GM12878 (cell line): Measurements from ENCODE around the gene PRDM15. TPM values are rescaled to one million over a fixed set of nuclear protein-coding genes. Genes with fewer than 3 reads are reported as not detected.

Source experiments
- ATAC-seq: fragments of 200-7000 bp; cut with Tn5 transposase; 3 replicates; pipeline ENCODE4 v1.9.1; 2020; ENCODE audit warnings: mild to moderate bottlenecking, moderate library complexity
- BruUV-seq: library from RNA; stranded (reverse); fragments of 400-500 nt; replicated peaks from 2 replicates; lab custom pipeline; 2021; lab: Mats Ljungman, UMichigan
- CTCF ChIA-PET: fragments of 300-600 bp; sonication (Branson Sonifier 250); formaldehyde crosslinking; extraction: SDS; loops from one replicate; lab custom pipeline; 2021; ENCODE audit warnings: inconsistent platforms; lab: Yijun Ruan, JAX
- POLR2A ChIA-PET: fragments of 350-600 bp; formaldehyde crosslinking; extraction: SDS; loops from one replicate; lab custom pipeline; 2021; ENCODE audit warnings: inconsistent platforms; lab: Charles Lee
- RAD21 ChIA-PET: fragments of 300-600 bp; sonication (Branson Sonifier 250); formaldehyde crosslinking; loops from one replicate; lab custom pipeline; 2023; ENCODE audit warnings: antibody characterized with exemption; ENCODE audit not compliant: unreplicated experiment; lab: Charles Lee
- SMC1A ChIA-PET: fragments of 300-600 bp; sonication (Branson Sonifier 250); formaldehyde crosslinking; loops from one replicate; lab custom pipeline; 2023; ENCODE audit not compliant: unreplicated experiment, uncharacterized antibody; lab: Charles Lee
- DNase-seq: peaks from one replicate; pipeline ENCODE4 v3.0.0-alpha.2; 2011; ENCODE audit warnings: low read depth, low spot score
- FAIRE-seq: peaks from 3 replicates; lab custom pipeline; 2011; peaks lifted over from hg19 to GRCh38; lab: Jason Lieb, UNC
- H2AFZ ChIP-seq: 2 replicates; pipeline ENCODE4 v1.6.0; 2011; ENCODE audit warnings: low read depth, low read length, control low read depth; ENCODE audit not compliant: control insufficient read depth
- H3K27ac ChIP-seq: 2 replicates; pipeline ENCODE4 v1.5.1; 2011; ENCODE audit warnings: control low read depth; ENCODE audit not compliant: control insufficient read depth, insufficient read depth
- H3K27me3 ChIP-seq, 2 experiments: replicated peaks in 1 of 2; 2 replicates each; pipeline versions ENCODE4 v1.6.0 to v1.6.1; 2011; ENCODE audit warnings: low read length in 1 of 2; ENCODE audit not compliant: control insufficient read depth in 2 of 2, insufficient read depth in 2 of 2
- H3K36me3 ChIP-seq, 2 experiments: 2 replicates each; pipeline ENCODE4 v1.5.1; 2011; ENCODE audit warnings: low read length in 1 of 2; ENCODE audit not compliant: control insufficient read depth in 2 of 2, insufficient read depth in 2 of 2
- H3K4me1 ChIP-seq: 2 replicates; pipeline ENCODE4 v1.6.1; 2011; ENCODE audit warnings: mild to moderate bottlenecking, low read length, moderate library complexity, mixed read lengths; ENCODE audit not compliant: control insufficient read depth, insufficient read depth
- H3K4me2 ChIP-seq: 2 replicates; pipeline ENCODE4 v1.6.0; 2011; ENCODE audit warnings: control low read depth; ENCODE audit not compliant: control insufficient read depth, insufficient read depth
- H3K4me3 ChIP-seq: fragments of 200-600 bp; sonication (generic); 2 replicates; pipeline ENCODE4 v1.5.1; 2016
- H3K79me2 ChIP-seq: 2 replicates; pipeline ENCODE4 v1.6.0; 2011; ENCODE audit warnings: low read length; ENCODE audit not compliant: control insufficient read depth, insufficient read depth
- H3K9ac ChIP-seq: 2 replicates; pipeline ENCODE4 v1.8.0; 2011; ENCODE audit warnings: low read length, control low read depth, mixed read lengths; ENCODE audit not compliant: control insufficient read depth, insufficient read depth
- H3K9me3 ChIP-seq: replicated peaks from 3 replicates; pipeline ENCODE4 v1.5.1; 2011; ENCODE audit warnings: mild to moderate bottlenecking, low read length; ENCODE audit not compliant: control insufficient read depth, insufficient read depth
- H4K20me1 ChIP-seq: 2 replicates; pipeline ENCODE4 v1.6.0; 2011; ENCODE audit not compliant: control insufficient read depth, insufficient read depth
- EZH2 ChIP-seq: IDR thresholded peaks from 2 replicates; pipeline ENCODE4 v1.6.1; 2012; ENCODE audit warnings: low read depth, mild to moderate bottlenecking, control low read depth, inconsistent platforms, low read length, borderline replicate concordance; ENCODE audit not compliant: control insufficient read depth
- GABPA ChIP-seq: IDR thresholded peaks from 2 replicates; pipeline ENCODE4 v1.6.1; 2014; ENCODE audit warnings: antibody characterized with exemption, low read depth, mild to moderate bottlenecking, inconsistent platforms
- MTA2 ChIP-seq: fragments of 450-650 bp; IDR thresholded peaks from 2 replicates; pipeline ENCODE4 v1.6.1; 2016; ENCODE audit warnings: low read depth, mild to moderate bottlenecking, moderate library complexity
- SMAD1 ChIP-seq: fragments of 450-650 bp; IDR thresholded peaks from 2 replicates; pipeline ENCODE4 v1.6.1; 2018; ENCODE audit warnings: mild to moderate bottlenecking, low read depth; ENCODE audit not compliant: partially characterized antibody
- WGBS: methylation state at CpG from one replicate; pipeline ENCODE4 v1.1.6; 2016; ENCODE audit warnings: low lambda C conversion rate; ENCODE audit not compliant: insufficient replicate concordance, insufficient coverage; ENCODE audit errors: missing lambda C conversion rate; 5-methylcytosine and 5-hydroxymethylcytosine counted together
- in situ Hi-C: fragments of 300-500 bp; cut with MboI; formaldehyde crosslinking; loops from 9 replicates; pipeline ENCODE4 v1.14.3; 2018; ENCODE audit warnings: mixed read lengths
- intact Hi-C: fragments of 100-400 bp; cut with micrococcal nuclease; formaldehyde crosslinking; loops from one replicate; pipeline ENCODE4 v1.14.2; 2022; ENCODE audit not compliant: unreplicated experiment
- polyA plus RNA-seq, 11 experiments: library from polyadenylated mRNA; depleted of rRNA in 4 of 11; unstranded in 6 of 11; stranded (reverse) in 5 of 11; fragments of >200 nt; fragmentation: Nextera tagmentation in 4 of 11; fragmentation: Illumina TruSeq in 1 of 11; extraction: Ambion mirVana in 4 of 11; extraction: Trizol in 1 of 11; gene quantifications; 1 replicate in 1 of 11; 2 replicates in 10 of 11; pipeline versions ENCODE4 v1.2.1 to v1.2.3, GENCODE V29; 2011 to 2016; ENCODE audit warnings: inconsistent platforms in 2 of 11, missing spikeins in 2 of 11, low read depth in 1 of 11
- total RNA-seq, 4 experiments: library from RNA; depleted of rRNA in 3 of 4; stranded (reverse); fragments of >200 nt in 3 of 4; fragmentation: Illumina TruSeq in 1 of 4; extraction: Trizol in 1 of 4; gene quantifications; 2 replicates each; pipeline versions ENCODE4 v1.2.1 to v1.2.3, GENCODE V29; 2013 to 2021
- TF ChIP-seq, protein P1 (sequence below): fragments of 450-650 bp; formaldehyde crosslinking; IDR thresholded peaks from 2 replicates; pipeline ENCODE4 v1.4.0; 2020; ENCODE audit warnings: mild to moderate bottlenecking, moderate library complexity

PRDM15 gene
- total and polyA plus RNA-seq, 10 of the 15 experiments (the other 5 are each of a cell fraction or from before 2014, with no cell fraction given) = 2.2 to 16.0 (median 8.6) TPM

DNA sequence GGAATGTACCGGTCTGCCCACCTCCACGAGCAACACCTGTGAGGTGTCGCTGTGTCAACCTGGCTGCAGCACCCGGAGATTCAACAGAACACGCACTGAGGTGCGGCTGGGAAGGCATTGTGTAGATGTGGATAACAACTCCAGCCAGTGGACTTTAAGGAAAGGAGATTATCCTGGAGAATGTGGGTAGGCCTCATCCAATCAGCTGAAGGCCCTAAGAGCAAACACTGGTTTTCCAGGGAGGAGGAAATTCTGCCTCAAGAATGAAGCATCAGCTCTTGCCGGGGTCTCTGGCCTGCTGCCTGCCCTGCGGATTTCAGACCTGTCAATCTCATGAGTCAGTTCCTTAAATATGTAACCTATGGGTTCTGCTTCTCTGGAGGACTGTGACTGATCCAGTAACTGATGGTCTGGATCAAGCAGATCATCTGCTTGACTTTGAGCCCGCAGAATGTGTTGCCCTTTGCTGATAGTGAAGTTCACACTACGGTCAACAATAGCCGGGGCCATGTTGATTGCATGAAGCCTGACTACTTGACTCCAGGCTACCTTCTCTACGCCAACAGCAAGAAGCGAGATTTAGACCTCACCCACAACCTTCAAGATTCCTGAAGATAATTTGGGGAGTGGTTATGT lies 15.9 kb upstream of the PRDM15 start (continued):
- TF ChIP-seq, protein P1, sequence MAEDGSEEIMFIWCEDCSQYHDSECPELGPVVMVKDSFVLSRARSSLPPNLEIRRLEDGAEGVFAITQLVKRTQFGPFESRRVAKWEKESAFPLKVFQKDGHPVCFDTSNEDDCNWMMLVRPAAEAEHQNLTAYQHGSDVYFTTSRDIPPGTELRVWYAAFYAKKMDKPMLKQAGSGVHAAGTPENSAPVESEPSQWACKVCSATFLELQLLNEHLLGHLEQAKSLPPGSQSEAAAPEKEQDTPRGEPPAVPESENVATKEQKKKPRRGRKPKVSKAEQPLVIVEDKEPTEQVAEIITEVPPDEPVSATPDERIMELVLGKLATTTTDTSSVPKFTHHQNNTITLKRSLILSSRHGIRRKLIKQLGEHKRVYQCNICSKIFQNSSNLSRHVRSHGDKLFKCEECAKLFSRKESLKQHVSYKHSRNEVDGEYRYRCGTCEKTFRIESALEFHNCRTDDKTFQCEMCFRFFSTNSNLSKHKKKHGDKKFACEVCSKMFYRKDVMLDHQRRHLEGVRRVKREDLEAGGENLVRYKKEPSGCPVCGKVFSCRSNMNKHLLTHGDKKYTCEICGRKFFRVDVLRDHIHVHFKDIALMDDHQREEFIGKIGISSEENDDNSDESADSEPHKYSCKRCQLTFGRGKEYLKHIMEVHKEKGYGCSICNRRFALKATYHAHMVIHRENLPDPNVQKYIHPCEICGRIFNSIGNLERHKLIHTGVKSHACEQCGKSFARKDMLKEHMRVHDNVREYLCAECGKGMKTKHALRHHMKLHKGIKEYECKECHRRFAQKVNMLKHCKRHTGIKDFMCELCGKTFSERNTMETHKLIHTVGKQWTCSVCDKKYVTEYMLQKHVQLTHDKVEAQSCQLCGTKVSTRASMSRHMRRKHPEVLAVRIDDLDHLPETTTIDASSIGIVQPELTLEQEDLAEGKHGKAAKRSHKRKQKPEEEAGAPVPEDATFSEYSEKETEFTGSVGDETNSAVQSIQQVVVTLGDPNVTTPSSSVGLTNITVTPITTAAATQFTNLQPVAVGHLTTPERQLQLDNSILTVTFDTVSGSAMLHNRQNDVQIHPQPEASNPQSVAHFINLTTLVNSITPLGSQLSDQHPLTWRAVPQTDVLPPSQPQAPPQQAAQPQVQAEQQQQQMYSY (CRISPR knock-in tag) = no peak
- TF ChIP-seq, all 136 proteins: peak for 0

DNA sequence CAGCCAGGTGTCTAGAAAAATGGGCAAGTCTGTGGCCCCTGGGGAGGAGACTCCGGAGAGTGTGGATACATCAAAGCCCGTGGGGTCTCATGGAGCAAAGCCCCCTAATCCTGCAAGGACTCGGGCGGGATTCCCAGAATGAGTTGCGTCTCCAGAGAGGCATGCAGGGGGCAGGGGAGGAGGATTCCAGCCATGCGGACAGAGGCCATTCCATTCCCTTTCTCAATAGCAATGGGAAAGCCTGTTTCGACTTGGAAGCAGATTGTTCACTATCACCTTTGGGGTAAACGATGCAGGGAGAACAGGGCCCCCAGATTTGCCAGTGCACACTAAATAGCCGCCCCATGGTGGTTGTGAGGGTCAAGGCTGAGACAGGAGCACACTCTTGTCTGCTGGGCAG lies 15.4 kb upstream of the PRDM15 start:
- ChIA-PET RAD21 (no interaction called here), CTCF (no interaction called here), POLR2A (no interaction called here), SMC1A (no interaction called here)
- Histone ChIP-seq H3K4me1 (0 out of 2 replicates have a peak, but pooled peaks cover 3% of the 10 kb centered on the region), H3K79me2 (no peaks in the 10 kb centered on the region), H3K9ac (no peak overlapping the region), H3K9me3 (no peaks in the 10 kb centered on the region), H3K36me3 (peaks cover 3 to 8% of the 10 kb centered on the region in 2 experiments), H3K27me3 (no peaks in the 10 kb centered on the region), H3K27ac (no peak overlapping the region), H3K4me3 (no peak overlapping the region), H3K4me2 (no peak overlapping the region), H2AFZ (no peak overlapping the region), H4K20me1 (no peaks in the 10 kb centered on the region)
- TF ChIP-seq EZH2 (no peak), GABPA (no peak), SMAD1 (no peak), MTA2 (no peak)
- intact Hi-C loops = no loop called here
- no peak for FAIRE-seq
- 93% methylated on average over 9 of the region's 9 CpGs for WGBS
- no peak for ATAC-seq
- no peak for DNase-seq
- in situ Hi-C loops = no loop called here
- no TSS peak for BruUV-seq
